Esophagus muscularis mucosa (tissue), 4 donors: ENCODE results near the gene CTIF.

ENCODE experiments used
- CTCF ChIP-seq, 3 experiments: fragments of 200-600 bp in 2 of 3; fragments of 450-650 bp in 1 of 3; sonication (generic) in 2 of 3; IDR thresholded peaks; one replicate each; pipeline ENCODE4 v1.5.1; 2017 to 2019; ENCODE audit warnings: antibody characterized with exemption in 3 of 3, mild to moderate bottlenecking in 2 of 3, moderate library complexity in 1 of 3
- EP300 ChIP-seq: sonication (generic); formaldehyde crosslinking; IDR thresholded peaks from one replicate; pipeline ENCODE4 v1.6.1; 2017; ENCODE audit warnings: antibody characterized with exemption
- POLR2A ChIP-seq: fragments of 450-650 bp; IDR thresholded peaks from one replicate; pipeline ENCODE4 v1.6.1; 2017; ENCODE audit warnings: antibody characterized with exemption, moderate library complexity, mild to moderate bottlenecking, low read depth
- POLR2AphosphoS5 ChIP-seq, 2 donors: sonication (generic); formaldehyde crosslinking; IDR thresholded peaks; one replicate each; pipeline ENCODE4 v1.6.1; 2017; ENCODE audit warnings: antibody characterized with exemption in 2 of 2

- TF ChIP-seq POLR2AphosphoS5 (IDR thresholded peaks at IDR 0.05) (no peak), CTCF (IDR thresholded peaks at IDR 0.05) (no peak), POLR2A (no peak), EP300 (no peak)
Measured at GRCh38 chr18:48809365-48809764, 270.5 kb downstream of the CTIF start.
